Activated CD4-positive, alpha-beta memory T cell treated with anti-CD3 and anti-CD28 coated beads for 36 hours (primary cell): Measurements from ENCODE around the gene BUB3. TPM values are rescaled to one million over a fixed set of nuclear protein-coding genes. Genes with fewer than 3 reads are reported as not detected.

Experiments
- total RNA-seq, 2 experiments: library from RNA; stranded (reverse); gene quantifications; one replicate each; pipeline ENCODE4 v1.2.3, GENCODE V29; 2021

BUB3 gene
- total RNA-seq, 2 experiments from 2014 or later, result 259 to 265 TPM

Other genes with a start within 250 kb of the BUB3 start
- gene FAM24A, start 243.8 kb upstream of the BUB3 start, total RNA-seq, result not detected
- 1 to 10 TPM; 8.3 to 9.2 TPM for gene C10orf88, start 200.2 kb upstream of the BUB3 start, total RNA-seq
- gene PSTK, start 174.0 kb upstream of the BUB3 start, total RNA-seq, result 1 to 10 TPM; 3.2 to 3.4 TPM
- 10 to 100 TPM; 14.5 to 14.8 TPM for gene IKZF5, start 145.6 kb upstream of the BUB3 start, total RNA-seq
- gene ACADSB, start 145.4 kb upstream of the BUB3 start, total RNA-seq, result 10 to 100 TPM; 22.1 to 25.1 TPM
- gene HMX3, start 18.4 kb upstream of the BUB3 start, total RNA-seq, result under 1 TPM; 0.19 to 0.24 TPM
- gene HMX2, start 6.3 kb upstream of the BUB3 start, total RNA-seq, result under 1 TPM; 0.31 to 0.43 TPM